Loucy (cell line): ENCODE measurements around the gene BCAS3.

Experiments
- CTCF ChIP-seq: fragments of 200-600 bp; sonication (generic); conservative IDR thresholded peaks from 2 replicates; pipeline ENCODE4 v1.5.1; 2014; ENCODE audit warnings: mild to moderate bottlenecking, antibody characterized with exemption, low read length
- EZH2phosphoT487 ChIP-seq: fragments of 200-600 bp; IDR thresholded peaks from 2 replicates; pipeline ENCODE4 v1.6.1; 2018; ENCODE audit warnings: antibody characterized with exemption, mild to moderate bottlenecking, moderate library complexity, borderline replicate concordance

GRCh38 chr17:61233991-61234750 lies 556.5 kb downstream of the BCAS3 start:
- no peak for TF ChIP-seq CTCF
- TF ChIP-seq EZH2phosphoT487: no peak
